Thoracic aorta (tissue), 2 donors: ENCODE results near the gene NRP1. TPM values are rescaled to one million over a fixed set of nuclear protein-coding genes. Genes with fewer than 3 reads are reported as not detected.

Source experiments
- ATAC-seq: fragments of 150-250 bp; one replicate; pipeline ENCODE4 v1.8.0; 2017; ENCODE audit warnings: low read depth; ENCODE audit not compliant: insufficient number of reproducible peaks, low FRiP score
- DNase-seq: peaks from one replicate; pipeline ENCODE4 v3.0.0-alpha.2; 2020; ENCODE audit warnings: low spot score
- H3K27ac ChIP-seq, 2 donors: fragments of 200-600 bp; sonication (generic); 1 replicate in 1 of 2; 2 replicates in 1 of 2; pipeline ENCODE4 v1.5.1; 2016; ENCODE audit warnings: mild to moderate bottlenecking in 2 of 2, moderate library complexity in 2 of 2
- H3K27me3 ChIP-seq: fragments of 200-600 bp; sonication (generic); replicated peaks from 2 replicates; pipeline ENCODE4 v1.6.0; 2016; ENCODE audit warnings: mild to moderate bottlenecking; ENCODE audit not compliant: insufficient read depth
- H3K36me3 ChIP-seq: fragments of 200-600 bp; sonication (generic); one replicate; pipeline ENCODE4 v1.5.1; 2016
- H3K4me1 ChIP-seq, 2 donors: fragments of 200-600 bp; sonication (generic); 1 replicate in 1 of 2; 2 replicates in 1 of 2; pipeline versions ENCODE4 v1.5.1 to v1.6.0; 2016; ENCODE audit warnings: low read depth in 2 of 2, mild to moderate bottlenecking in 1 of 2; ENCODE audit not compliant: control insufficient read depth in 1 of 2
- H3K4me3 ChIP-seq: fragments of 200-600 bp; sonication (generic); 2 replicates; pipeline ENCODE4 v1.5.1; 2016; ENCODE audit warnings: mild to moderate bottlenecking
- H3K9me3 ChIP-seq: fragments of 200-600 bp; sonication (generic); 2 replicates; pipeline ENCODE4 v1.5.1; 2016
- total RNA-seq, 2 donors: library from RNA; depleted of rRNA; stranded (reverse); fragments of >200 nt; gene quantifications; one replicate each; pipeline versions ENCODE4 v1.1.0 to v1.2.3, GENCODE V29; 2016
- TF ChIP-seq, protein P1 (sequence below): fragments of 200-600 bp; sonication (generic); IDR thresholded peaks from one replicate; pipeline ENCODE4 v1.5.1; 2019; ENCODE audit warnings: antibody characterized with exemption

The NRP1 gene
- total RNA-seq, 2 donors from 2014 or later, result 66.9 to 117 TPM

- TF ChIP-seq, protein P1, sequence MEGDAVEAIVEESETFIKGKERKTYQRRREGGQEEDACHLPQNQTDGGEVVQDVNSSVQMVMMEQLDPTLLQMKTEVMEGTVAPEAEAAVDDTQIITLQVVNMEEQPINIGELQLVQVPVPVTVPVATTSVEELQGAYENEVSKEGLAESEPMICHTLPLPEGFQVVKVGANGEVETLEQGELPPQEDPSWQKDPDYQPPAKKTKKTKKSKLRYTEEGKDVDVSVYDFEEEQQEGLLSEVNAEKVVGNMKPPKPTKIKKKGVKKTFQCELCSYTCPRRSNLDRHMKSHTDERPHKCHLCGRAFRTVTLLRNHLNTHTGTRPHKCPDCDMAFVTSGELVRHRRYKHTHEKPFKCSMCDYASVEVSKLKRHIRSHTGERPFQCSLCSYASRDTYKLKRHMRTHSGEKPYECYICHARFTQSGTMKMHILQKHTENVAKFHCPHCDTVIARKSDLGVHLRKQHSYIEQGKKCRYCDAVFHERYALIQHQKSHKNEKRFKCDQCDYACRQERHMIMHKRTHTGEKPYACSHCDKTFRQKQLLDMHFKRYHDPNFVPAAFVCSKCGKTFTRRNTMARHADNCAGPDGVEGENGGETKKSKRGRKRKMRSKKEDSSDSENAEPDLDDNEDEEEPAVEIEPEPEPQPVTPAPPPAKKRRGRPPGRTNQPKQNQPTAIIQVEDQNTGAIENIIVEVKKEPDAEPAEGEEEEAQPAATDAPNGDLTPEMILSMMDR, result no peak
- no peak for DNase-seq
- Histone ChIP-seq H3K4me3 (no peak overlapping the region), H3K9me3 (no peaks in the 10 kb centered on the region), H3K27me3 (no peaks in the 10 kb centered on the region), H3K4me1 (peaks cover 12 to 15% of the 10 kb centered on the region in 2 donors), H3K27ac (peak overlapping the region in 1 of 2 donors; percentile 4), H3K36me3 (no peaks in the 10 kb centered on the region)
- no peak for ATAC-seq
Observed at GRCh38 chr10:33153968-33154327, 180.5 kb downstream of the NRP1 start.

GRCh38 chr10:33153251-33153967, 181.1 kb downstream of the NRP1 start:
- Histone ChIP-seq H3K27me3 (no peaks in the 10 kb centered on the region), H3K36me3 (no peaks in the 10 kb centered on the region), H3K4me3 (no peak overlapping the region), H3K4me1 (peaks cover 12 to 15% of the 10 kb centered on the region in 2 donors), H3K9me3 (no peaks in the 10 kb centered on the region), H3K27ac (peak overlapping the region in 1 of 2 donors; percentile 4)
- TF ChIP-seq, protein P1, result no peak
- DNase-seq, result no peak
- no peak for ATAC-seq

GRCh38 chr10:33152750-33153149, 181.7 kb downstream of the NRP1 start:
- no peaks in the 10 kb centered on the region for H3K36me3 ChIP-seq
- no peaks in the 10 kb centered on the region for H3K27me3 ChIP-seq
- peaks cover 12 to 15% of the 10 kb centered on the region in 2 donors for H3K4me1 ChIP-seq
- ATAC-seq (no peak), DNase-seq (no peak)
- H3K9me3 ChIP-seq, result no peaks in the 10 kb centered on the region
- TF ChIP-seq, protein P1, result no peak
- no peak overlapping the region for H3K27ac ChIP-seq
- H3K4me3 ChIP-seq, result no peak overlapping the region

DNA sequence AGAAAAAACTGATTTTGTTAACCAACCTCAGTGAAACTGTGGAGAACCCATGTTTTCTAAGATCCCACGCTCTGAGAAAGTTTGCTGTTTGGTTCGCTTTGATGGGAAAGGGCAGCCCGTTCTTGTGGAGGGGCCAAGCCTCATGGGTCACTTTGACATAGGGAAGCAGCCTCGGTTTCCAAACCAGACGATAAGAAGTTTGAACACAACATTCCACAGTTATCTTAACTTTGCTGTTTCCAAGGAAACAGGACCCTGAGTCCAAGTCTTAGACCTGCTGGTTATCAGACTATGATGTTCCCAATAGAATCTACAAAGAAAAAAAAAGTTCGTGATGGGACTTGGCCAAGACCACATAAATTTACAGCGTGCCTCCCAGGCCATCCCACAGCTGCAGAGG, 182.3 kb downstream of the NRP1 start:
- Histone ChIP-seq H3K4me3 (no peak overlapping the region), H3K36me3 (no peaks in the 10 kb centered on the region), H3K27ac (no peak overlapping the region), H3K9me3 (no peaks in the 10 kb centered on the region), H3K27me3 (no peaks in the 10 kb centered on the region), H3K4me1 (peaks cover 9 to 15% of the 10 kb centered on the region in 2 donors)
- TF ChIP-seq, protein P1, result no peak
- no peak for DNase-seq
- ATAC-seq, result no peak

DNA sequence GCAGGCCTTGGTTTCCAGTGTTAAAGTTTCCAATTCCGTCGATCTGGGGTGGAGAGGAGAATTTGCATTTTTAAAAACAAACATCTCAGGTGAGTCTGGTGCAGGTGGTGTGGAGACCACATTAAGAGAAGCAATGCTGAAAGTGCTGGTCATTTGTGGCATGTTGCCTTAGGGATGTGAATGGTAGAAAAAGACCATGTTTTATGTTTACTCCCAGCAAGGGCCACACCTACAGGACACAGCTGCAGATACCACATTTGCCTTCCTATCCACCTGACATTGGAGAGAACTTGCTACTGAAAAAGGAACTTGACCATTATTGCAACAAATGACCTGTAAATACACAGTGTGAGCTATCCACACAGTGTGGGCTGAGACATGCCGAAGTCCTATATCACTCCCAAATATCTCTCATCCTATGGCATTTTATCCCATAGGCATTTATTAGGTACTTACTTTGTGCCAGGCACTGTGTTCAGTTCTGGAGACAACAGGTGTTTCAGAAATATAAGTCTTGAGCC, 183.1 kb downstream of the NRP1 start:
- Histone ChIP-seq H3K27me3 (no peaks in the 10 kb centered on the region), H3K27ac (no peak overlapping the region), H3K4me3 (no peak overlapping the region), H3K36me3 (no peaks in the 10 kb centered on the region), H3K4me1 (peaks cover 9 to 15% of the 10 kb centered on the region in 2 donors), H3K9me3 (no peaks in the 10 kb centered on the region)
- ATAC-seq, result no peak
- TF ChIP-seq, protein P1, result no peak
- DNase-seq, result no peak
